ENCODE data around the gene LSM14A. TPM values are rescaled to one million over a fixed set of nuclear protein-coding genes. Genes with fewer than 3 reads are reported as not detected.

Gene LSM14A
- total and polyA plus RNA-seq, 2 of the 13 experiments (the other 11 are each of a cell fraction or from before 2014, with no cell fraction given) = 77.0 to 83.6 TPM

DNA sequence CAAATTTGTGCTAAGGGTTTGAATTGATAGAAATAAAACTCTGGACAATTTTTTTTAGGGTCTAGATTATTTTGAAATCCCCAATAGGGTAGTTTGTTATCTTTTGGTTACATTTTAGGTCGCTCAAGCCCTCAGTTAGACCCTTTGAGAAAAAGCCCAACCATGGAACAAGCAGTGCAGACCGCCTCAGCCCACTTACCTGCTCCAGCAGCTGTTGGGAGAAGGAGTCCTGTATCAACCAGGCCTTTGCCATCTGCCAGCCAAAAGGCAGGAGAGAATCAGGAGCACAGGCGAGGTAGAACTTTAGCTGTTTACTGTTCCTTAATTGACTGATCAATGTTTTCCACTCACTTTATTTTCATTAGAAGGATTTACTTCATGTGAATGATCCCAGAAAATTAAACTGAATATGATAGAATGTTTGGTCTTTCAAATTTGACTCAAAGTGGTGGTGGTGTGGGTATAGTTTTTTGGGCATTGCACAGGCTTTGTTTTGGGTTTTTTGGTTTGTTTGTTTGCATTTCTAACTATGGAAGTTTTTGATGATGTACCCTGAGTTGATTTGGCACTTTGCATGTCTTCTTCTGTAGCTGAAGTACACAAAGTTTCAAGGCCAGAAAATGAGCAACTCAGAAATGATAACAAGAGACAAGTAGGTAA is 42.8 kb downstream of the LSM14A start:
- POLR2A ChIA-PET = no interaction called here
- Histone ChIP-seq H3K27ac (ENCODE audit: extremely low read length, insufficient read depth, low read length) (no peak overlapping the region), H2AFZ (ENCODE audit: low read length) (no peak overlapping the region), H3K4me2 (ENCODE audit: low read depth, low read length) (no peak overlapping the region), H3K4me1 (ENCODE audit: insufficient read depth, low read length) (no peaks in the 10 kb centered on the region), H3K9ac (ENCODE audit: insufficient read depth, low read depth, low read length) (no peak overlapping the region), H3K79me2 (ENCODE audit: insufficient read depth, low read length) (no peaks in the 10 kb centered on the region), H3K27me3 (ENCODE audit: control insufficient read depth in 1 of 2, insufficient read depth in 2 of 2, low read length in 2 of 2) (no peaks in the 10 kb centered on the region), H3K36me3 (replicated peaks in 1 of 2; ENCODE audit: control insufficient read depth in 1 of 2, insufficient read depth in 2 of 2, low read length in 2 of 2) (peaks cover 8 to 59% of the 10 kb centered on the region in 2 experiments; a peak in 4 of 5 replicates), H3K4me3 (replicated peaks in 1 of 3; ENCODE audit: insufficient read depth in 1 of 3, low read depth in 2 of 3, low read length in 3 of 3) (no peak overlapping the region), H3K9me3 (ENCODE audit: low read length) (no peaks in the 10 kb centered on the region), H4K20me1 (ENCODE audit: insufficient read depth, low read length) (no peaks in the 10 kb centered on the region)
- FAIRE-seq (no peak), ATAC-seq (no peak), DNase-seq (ENCODE audit: low spot score) (no peak)
- CTCF ChIA-PET (ENCODE audit: low intra/inter-chr PET ratio, low total read pairs) = no interaction called here
- in situ Hi-C loops (cut with HindIII; ENCODE audit: extremely low pct_ligation_motif_present, low pct_unique_long_range_greater_than_20kb) = no loop called here
- BruUV-seq (replicated peaks) = no TSS peak
- TF ChIP-seq, protein P1, sequence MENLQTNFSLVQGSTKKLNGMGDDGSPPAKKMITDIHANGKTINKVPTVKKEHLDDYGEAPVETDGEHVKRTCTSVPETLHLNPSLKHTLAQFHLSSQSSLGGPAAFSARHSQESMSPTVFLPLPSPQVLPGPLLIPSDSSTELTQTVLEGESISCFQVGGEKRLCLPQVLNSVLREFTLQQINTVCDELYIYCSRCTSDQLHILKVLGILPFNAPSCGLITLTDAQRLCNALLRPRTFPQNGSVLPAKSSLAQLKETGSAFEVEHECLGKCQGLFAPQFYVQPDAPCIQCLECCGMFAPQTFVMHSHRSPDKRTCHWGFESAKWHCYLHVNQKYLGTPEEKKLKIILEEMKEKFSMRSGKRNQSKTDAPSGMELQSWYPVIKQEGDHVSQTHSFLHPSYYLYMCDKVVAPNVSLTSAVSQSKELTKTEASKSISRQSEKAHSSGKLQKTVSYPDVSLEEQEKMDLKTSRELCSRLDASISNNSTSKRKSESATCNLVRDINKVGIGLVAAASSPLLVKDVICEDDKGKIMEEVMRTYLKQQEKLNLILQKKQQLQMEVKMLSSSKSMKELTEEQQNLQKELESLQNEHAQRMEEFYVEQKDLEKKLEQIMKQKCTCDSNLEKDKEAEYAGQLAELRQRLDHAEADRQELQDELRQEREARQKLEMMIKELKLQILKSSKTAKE (CRISPR knock-in tag; IDR thresholded peaks at IDR 0.05; ENCODE audit: borderline replicate concordance) = no peak
- TF ChIP-seq MED13 (CRISPR knock-in tag; IDR thresholded peaks at IDR 0.05) (no peak), NONO (IDR thresholded peaks at IDR 0.05) (no peak), NONO (CRISPR knock-in tag; conservative IDR thresholded peaks at IDR 0.05) (no peak), RFXANK (CRISPR knock-in tag; IDR thresholded peaks at IDR 0.05) (no peak), KLF16 (CRISPR knock-in tag; IDR thresholded peaks at IDR 0.05) (no peak)
- TF ChIP-seq, protein P2, sequence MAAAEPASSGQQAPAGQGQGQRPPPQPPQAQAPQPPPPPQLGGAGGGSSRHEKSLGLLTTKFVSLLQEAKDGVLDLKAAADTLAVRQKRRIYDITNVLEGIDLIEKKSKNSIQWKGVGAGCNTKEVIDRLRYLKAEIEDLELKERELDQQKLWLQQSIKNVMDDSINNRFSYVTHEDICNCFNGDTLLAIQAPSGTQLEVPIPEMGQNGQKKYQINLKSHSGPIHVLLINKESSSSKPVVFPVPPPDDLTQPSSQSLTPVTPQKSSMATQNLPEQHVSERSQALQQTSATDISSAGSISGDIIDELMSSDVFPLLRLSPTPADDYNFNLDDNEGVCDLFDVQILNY (CRISPR knock-in tag; conservative IDR thresholded peaks at IDR 0.05) = no peak
- TF ChIP-seq, protein P3, sequence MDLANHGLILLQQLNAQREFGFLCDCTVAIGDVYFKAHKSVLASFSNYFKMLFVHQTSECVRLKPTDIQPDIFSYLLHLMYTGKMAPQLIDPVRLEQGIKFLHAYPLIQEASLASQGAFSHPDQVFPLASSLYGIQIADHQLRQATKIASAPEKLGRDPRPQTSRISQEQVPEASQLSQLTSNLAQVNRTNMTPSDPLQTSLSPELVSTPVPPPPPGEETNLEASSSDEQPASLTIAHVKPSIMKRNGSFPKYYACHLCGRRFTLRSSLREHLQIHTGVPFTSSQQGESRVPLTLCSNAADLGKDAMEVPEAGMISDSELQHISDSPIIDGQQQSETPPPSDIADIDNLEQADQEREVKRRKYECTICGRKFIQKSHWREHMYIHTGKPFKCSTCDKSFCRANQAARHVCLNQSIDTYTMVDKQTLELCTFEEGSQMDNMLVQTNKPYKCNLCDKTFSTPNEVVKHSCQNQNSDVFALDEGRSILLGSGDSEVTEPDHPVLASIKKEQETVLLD (CRISPR knock-in tag; IDR thresholded peaks at IDR 0.05; ENCODE audit: low read depth) = no peak
- intact Hi-C loops (cut with micrococcal nuclease; ENCODE audit: unreplicated experiment) = no loop called here
- 99% methylated on average over 3 of the region's 3 CpGs for WGBS (ENCODE audit: low lambda C conversion rate)
